PC-9 (cell line): ENCODE measurements around the gene COL1A2.

ENCODE experiments used
- EZH2 ChIP-seq: fragments of 200-600 bp; sonication (generic); IDR thresholded peaks from 2 replicates; pipeline ENCODE4 v1.8.0; 2017; ENCODE audit warnings: antibody characterized with exemption, low read depth
- TF ChIP-seq, protein P1 (sequence below): fragments of 200-600 bp; sonication (generic); conservative IDR thresholded peaks from 2 replicates; pipeline ENCODE4 v1.6.1; 2017; ENCODE audit warnings: mixed run types, antibody characterized with exemption, mild to moderate bottlenecking, moderate library complexity

DNA sequence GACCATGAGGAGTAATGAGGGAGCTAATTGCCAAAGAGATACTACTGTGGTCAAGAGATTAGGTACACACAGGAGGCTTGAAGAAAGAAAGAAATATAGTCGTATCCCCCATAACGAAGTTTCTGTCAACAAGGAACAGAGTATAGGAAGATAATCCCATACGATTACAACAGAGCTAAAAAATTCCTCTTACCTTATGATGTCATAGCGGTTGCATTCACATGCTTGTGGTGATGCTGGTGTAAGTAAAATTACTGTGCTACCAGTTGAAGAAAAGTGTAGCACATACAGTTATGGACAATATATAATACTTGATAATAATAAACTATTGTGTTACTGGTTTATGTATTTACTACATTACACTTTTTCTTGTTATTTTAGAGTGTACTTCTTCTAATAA is 63.3 kb downstream of the COL1A2 start:
- TF ChIP-seq, protein P1, sequence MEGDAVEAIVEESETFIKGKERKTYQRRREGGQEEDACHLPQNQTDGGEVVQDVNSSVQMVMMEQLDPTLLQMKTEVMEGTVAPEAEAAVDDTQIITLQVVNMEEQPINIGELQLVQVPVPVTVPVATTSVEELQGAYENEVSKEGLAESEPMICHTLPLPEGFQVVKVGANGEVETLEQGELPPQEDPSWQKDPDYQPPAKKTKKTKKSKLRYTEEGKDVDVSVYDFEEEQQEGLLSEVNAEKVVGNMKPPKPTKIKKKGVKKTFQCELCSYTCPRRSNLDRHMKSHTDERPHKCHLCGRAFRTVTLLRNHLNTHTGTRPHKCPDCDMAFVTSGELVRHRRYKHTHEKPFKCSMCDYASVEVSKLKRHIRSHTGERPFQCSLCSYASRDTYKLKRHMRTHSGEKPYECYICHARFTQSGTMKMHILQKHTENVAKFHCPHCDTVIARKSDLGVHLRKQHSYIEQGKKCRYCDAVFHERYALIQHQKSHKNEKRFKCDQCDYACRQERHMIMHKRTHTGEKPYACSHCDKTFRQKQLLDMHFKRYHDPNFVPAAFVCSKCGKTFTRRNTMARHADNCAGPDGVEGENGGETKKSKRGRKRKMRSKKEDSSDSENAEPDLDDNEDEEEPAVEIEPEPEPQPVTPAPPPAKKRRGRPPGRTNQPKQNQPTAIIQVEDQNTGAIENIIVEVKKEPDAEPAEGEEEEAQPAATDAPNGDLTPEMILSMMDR, result no peak
- no peak for TF ChIP-seq EZH2
